ENCODE results near the gene CATSPERE. TPM values are rescaled to one million over a fixed set of nuclear protein-coding genes. Genes with fewer than 3 reads are reported as not detected.

The CATSPERE gene
- total and polyA plus RNA-seq, 10 of the 15 experiments (the other 5 are each of a cell fraction or from before 2014, with no cell fraction given), result 0.04 to 0.24 (median 0.17) TPM; not detected in 3

GRCh38 chr1:244437086-244437468, 24.0 kb upstream of the CATSPERE start:
- no peak for FAIRE-seq
- Histone ChIP-seq H3K27me3 (replicated peaks in 1 of 2; ENCODE audit: control insufficient read depth in 2 of 2, insufficient read depth in 2 of 2, low read length in 1 of 2) (no peaks in the 10 kb centered on the region), H3K9ac (ENCODE audit: control insufficient read depth, insufficient read depth, low read length) (no peak overlapping the region), H3K36me3 (ENCODE audit: control insufficient read depth in 2 of 2, insufficient read depth in 2 of 2, low read length in 1 of 2) (peaks cover 5 to 12% of the 10 kb centered on the region in 2 experiments), H4K20me1 (ENCODE audit: control insufficient read depth, insufficient read depth) (no peaks in the 10 kb centered on the region), H3K27ac (ENCODE audit: control insufficient read depth, insufficient read depth) (no peak overlapping the region), H2AFZ (ENCODE audit: control insufficient read depth, low read depth, low read length) (no peak overlapping the region), H3K4me2 (ENCODE audit: control insufficient read depth, insufficient read depth) (no peak overlapping the region), H3K4me1 (ENCODE audit: control insufficient read depth, insufficient read depth, low read length) (no peaks in the 10 kb centered on the region), H3K79me2 (ENCODE audit: control insufficient read depth, insufficient read depth, low read length) (peaks cover 15% of the 10 kb centered on the region), H3K9me3 (replicated peaks; ENCODE audit: control insufficient read depth, insufficient read depth, low read length) (no peaks in the 10 kb centered on the region), H3K4me3 (no peak overlapping the region)
- no peak for ATAC-seq
- RAD21 ChIA-PET (ENCODE audit: unreplicated experiment), result no interaction called here
- TF ChIP-seq SMARCA5 (IDR thresholded peaks at IDR 0.05) (no peak), RELB (IDR thresholded peaks at IDR 0.05; ENCODE audit: low read depth) (no peak), IKZF2 (IDR thresholded peaks at IDR 0.05) (no peak), BRCA1 (IDR thresholded peaks at IDR 0.05; ENCODE audit: low read depth, low read length) (no peak), PKNOX1 (IDR thresholded peaks at IDR 0.05) (no peak), SMC3 (IDR thresholded peaks at IDR 0.05; ENCODE audit: borderline replicate concordance, low read length) (no peak), PAX5 (IDR thresholded peaks at IDR 0.05; ENCODE audit: borderline replicate concordance, low read depth, low read length) (no peak), SREBF2 (IDR thresholded peaks at IDR 0.05; ENCODE audit: low read length) (no peak), E4F1 (IDR thresholded peaks at IDR 0.05; ENCODE audit: borderline replicate concordance, partially characterized antibody) (no peak), ZNF384 (IDR thresholded peaks at IDR 0.05; ENCODE audit: borderline replicate concordance, low read depth, low read length) (no peak), POLR2A (IDR thresholded peaks at IDR 0.05; ENCODE audit: low read depth, low read length) (no peak), USF1 (IDR thresholded peaks at IDR 0.05; ENCODE audit: borderline replicate concordance, extremely low read length, insufficient read depth, low read depth, low read length) (no peak), ESRRA (IDR thresholded peaks at IDR 0.05; ENCODE audit: low read length) (no peak)
- TF ChIP-seq, protein P1, sequence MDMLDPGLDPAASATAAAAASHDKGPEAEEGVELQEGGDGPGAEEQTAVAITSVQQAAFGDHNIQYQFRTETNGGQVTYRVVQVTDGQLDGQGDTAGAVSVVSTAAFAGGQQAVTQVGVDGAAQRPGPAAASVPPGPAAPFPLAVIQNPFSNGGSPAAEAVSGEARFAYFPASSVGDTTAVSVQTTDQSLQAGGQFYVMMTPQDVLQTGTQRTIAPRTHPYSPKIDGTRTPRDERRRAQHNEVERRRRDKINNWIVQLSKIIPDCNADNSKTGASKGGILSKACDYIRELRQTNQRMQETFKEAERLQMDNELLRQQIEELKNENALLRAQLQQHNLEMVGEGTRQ (IDR thresholded peaks at IDR 0.05; ENCODE audit: borderline replicate concordance, low read depth, low read length), result no peak
- in situ Hi-C loops (cut with MboI) (no loop called here), intact Hi-C loops (cut with micrococcal nuclease; ENCODE audit: unreplicated experiment) (no loop called here)
- POLR2A ChIA-PET, result no interaction called here
- no TSS peak for BruUV-seq (replicated peaks)
- SMC1A ChIA-PET (ENCODE audit: uncharacterized antibody, unreplicated experiment), result interaction anchor here (1.0 kb wide), 1 partner anchor 11 kb away, joined by 4 read pairs; no protein-coding TSS in a partner anchor
- no peak for DNase-seq (ENCODE audit: low read depth, low spot score)
- CTCF ChIA-PET, result no interaction called here

Measured in GM12878 (cell line).